A549 (cell line): ENCODE results near the gene RHD.
"Not testable (repeated sequence)": the region's sequence is repeated elsewhere in the genome, so short reads cannot be mapped to it uniquely, and the experiment has no call there.

Experiments used
- BCL3 ChIP-seq: fragments of >200 bp; sonication (Bioruptor Twin); formaldehyde crosslinking; IDR thresholded peaks from 3 replicates; pipeline ENCODE4 v1.6.1; 2016
- CTCF ChIP-seq: fragments of >200 bp; sonication (Bioruptor Twin); formaldehyde crosslinking; IDR thresholded peaks from 3 replicates; pipeline ENCODE4 v1.5.1; 2016
- E2F6 ChIP-seq: IDR thresholded peaks from 2 replicates; pipeline ENCODE4 v1.6.1; 2012; ENCODE audit warnings: low read depth, borderline replicate concordance
- ELK1 ChIP-seq: fragments of 150-350 bp; IDR thresholded peaks from 2 replicates; pipeline ENCODE4 v1.6.1; 2014; ENCODE audit warnings: low read depth, mild to moderate bottlenecking, low read length
- EP300 ChIP-seq, 2 experiments: fragments of >200 bp; sonication (Bioruptor Twin); formaldehyde crosslinking; IDR thresholded peaks; 2 replicates in 1 of 2; 3 replicates in 1 of 2; pipeline ENCODE4 v1.6.1; 2016 to 2017
- ESRRA ChIP-seq: fragments of 150-350 bp; IDR thresholded peaks from 2 replicates; pipeline ENCODE4 v1.6.1; 2014; ENCODE audit warnings: mild to moderate bottlenecking, low read length, borderline replicate concordance
- NPAS2 ChIP-seq: fragments of 250-450 bp; sonication (Bioruptor Pico); IDR thresholded peaks from 2 replicates; pipeline ENCODE4 v1.8.0; 2022; ENCODE audit warnings: mild to moderate bottlenecking, moderate library complexity, borderline replicate concordance
- POLR2A ChIP-seq: IDR thresholded peaks from 2 replicates; pipeline ENCODE4 v1.6.1; 2012; ENCODE audit warnings: mild to moderate bottlenecking, low read length
- POLR2AphosphoS2 ChIP-seq: conservative IDR thresholded peaks from 2 replicates; pipeline ENCODE4 v1.6.1; 2012; ENCODE audit warnings: low read length, improper control_type of control experiment, inconsistent platforms
- RAD21 ChIP-seq, 2 experiments: fragments of >200 bp in 1 of 2; sonication (Bioruptor Twin) in 1 of 2; formaldehyde crosslinking in 1 of 2; IDR thresholded peaks in 1 of 2; conservative IDR thresholded peaks in 1 of 2; 2 replicates in 1 of 2; 3 replicates in 1 of 2; pipeline ENCODE4 v1.6.1; 2012 to 2018; ENCODE audit warnings: inconsistent platforms in 1 of 2

GRCh38 chr1:25296501-25296900 is 24.2 kb downstream of the RHD start:
- not testable (repeated sequence) for TF ChIP-seq POLR2A; ESRRA; POLR2AphosphoS2; BCL3; RAD21 (conservative IDR thresholded peaks at IDR 0.05 in 1 of 2, IDR thresholded peaks at IDR 0.05 in 1 of 2); EP300 (IDR thresholded peaks at IDR 0.05); CTCF; NPAS2; E2F6; ELK1
